Mesodermal cell (in vitro differentiated cells): ENCODE data around the gene ASPM.

ENCODE experiments used
- H3K27ac ChIP-seq: 2 replicates; pipeline ENCODE4 v1.7.0; 2013; ENCODE audit warnings: mild to moderate bottlenecking, low read depth, low read length, moderate library complexity; ENCODE audit not compliant: severe bottlenecking
- H3K36me3 ChIP-seq: 2 replicates; pipeline ENCODE4 v1.7.1; 2013; ENCODE audit warnings: mild to moderate bottlenecking, low read length, moderate library complexity; ENCODE audit not compliant: control insufficient read depth, insufficient read depth
- H3K4me1 ChIP-seq: one replicate; pipeline ENCODE4 v1.7.1; 2013; ENCODE audit warnings: mild to moderate bottlenecking, low read length; ENCODE audit not compliant: insufficient read depth, control insufficient read depth, poor library complexity, severe bottlenecking
- H3K4me3 ChIP-seq: 2 replicates; pipeline ENCODE4 v1.7.0; 2013; ENCODE audit warnings: low read length, control low read depth, mild to moderate bottlenecking; ENCODE audit not compliant: insufficient read depth, poor library complexity, severe bottlenecking; ENCODE audit errors: extremely low read depth
- H3K9me3 ChIP-seq: 2 replicates; pipeline ENCODE4 v1.7.1; 2013; ENCODE audit warnings: mild to moderate bottlenecking, low read length, moderate library complexity; ENCODE audit not compliant: control insufficient read depth
- WGBS, 2 experiments: methylation state at CpG; one replicate each; pipeline ENCODE4 v1.1.5; 2013; ENCODE audit warnings: missing lambda C conversion rate in 2 of 2; ENCODE audit not compliant: insufficient coverage in 2 of 2; 5-methylcytosine and 5-hydroxymethylcytosine counted together

ASPM gene

GRCh38 chr1:197171531-197171930, 25.1 kb upstream of the ASPM start:
- Histone ChIP-seq H3K9me3 (no peaks in the 10 kb centered on the region), H3K36me3 (peaks cover 18% of the 10 kb centered on the region), H3K27ac (no peak overlapping the region), H3K4me1 (no peaks in the 10 kb centered on the region), H3K4me3 (no peak overlapping the region)
- no CpG with 5 or more reads among the region's 2 CpGs for WGBS, 2 experiments

- H3K36me3 ChIP-seq = peaks cover 18% of the 10 kb centered on the region
- no peaks in the 10 kb centered on the region for H3K9me3 ChIP-seq
- no peak overlapping the region for H3K27ac ChIP-seq
- no peaks in the 10 kb centered on the region for H3K4me1 ChIP-seq
- no peak overlapping the region for H3K4me3 ChIP-seq
Measured at GRCh38 chr1:197170538-197170937, 24.1 kb upstream of the ASPM start.

- H3K9me3 ChIP-seq = no peaks in the 10 kb centered on the region
- peaks cover 12% of the 10 kb centered on the region for H3K36me3 ChIP-seq
- H3K4me3 ChIP-seq = no peak overlapping the region
- H3K27ac ChIP-seq = no peak overlapping the region
- H3K4me1 ChIP-seq = no peaks in the 10 kb centered on the region
- 91 to 100% methylated on average over 5 to 7 of the region's 7 CpGs for WGBS, 2 experiments
Measured at GRCh38 chr1:197159461-197159860, 13.0 kb upstream of the ASPM start.

GRCh38 chr1:197156692-197157091, 10.2 kb upstream of the ASPM start:
- Histone ChIP-seq H3K9me3 (no peaks in the 10 kb centered on the region), H3K4me3 (no peak overlapping the region), H3K36me3 (peaks cover 8% of the 10 kb centered on the region), H3K27ac (no peak overlapping the region), H3K4me1 (no peaks in the 10 kb centered on the region)
- WGBS, 2 experiments = no CpG with 5 or more reads among the region's 1 CpG

GRCh38 chr1:197152662-197153061, 6.2 kb upstream of the ASPM start:
- WGBS, 2 experiments = 65 to 100% methylated on average over 1 to 2 of the region's 4 CpGs
- Histone ChIP-seq H3K36me3 (no peaks in the 10 kb centered on the region), H3K27ac (no peak overlapping the region), H3K9me3 (no peaks in the 10 kb centered on the region), H3K4me3 (no peak overlapping the region), H3K4me1 (no peaks in the 10 kb centered on the region)

- Histone ChIP-seq H3K4me3 (no peak overlapping the region), H3K4me1 (no peaks in the 10 kb centered on the region), H3K36me3 (no peaks in the 10 kb centered on the region), H3K9me3 (no peaks in the 10 kb centered on the region), H3K27ac (no peak overlapping the region)
- WGBS, 2 experiments = no CpG with 5 or more reads among the region's 1 CpG
Measured at GRCh38 chr1:197151185-197151584, 4.7 kb upstream of the ASPM start.

GRCh38 chr1:197150336-197151005, 4.0 kb upstream of the ASPM start:
- no peak overlapping the region for H3K4me3 ChIP-seq
- 84 to 86% methylated on average over 2 to 3 of the region's 3 CpGs for WGBS, 2 experiments

GRCh38 chr1:197149340-197149739, 2.9 kb upstream of the ASPM start:
- Histone ChIP-seq H3K36me3 (no peaks in the 10 kb centered on the region), H3K4me3 (no peak overlapping the region), H3K9me3 (no peaks in the 10 kb centered on the region), H3K27ac (no peak overlapping the region), H3K4me1 (no peaks in the 10 kb centered on the region)
- 83% methylated on average over 1 of the region's 2 CpGs; no CpG with 5 or more reads in 1 of the 2 experiments for WGBS, 2 experiments

More at GRCh38 chr1:197150336-197151005, 4.0 kb upstream of the ASPM start:
- Histone ChIP-seq H3K36me3 (no peaks in the 10 kb centered on the region), H3K27ac (no peak overlapping the region), H3K4me1 (no peaks in the 10 kb centered on the region), H3K9me3 (no peaks in the 10 kb centered on the region)

- peak overlapping the region; percentile 78 for H3K4me3 ChIP-seq
- no peak overlapping the region for H3K27ac ChIP-seq
- H3K9me3 ChIP-seq = no peaks in the 10 kb centered on the region
- 0% methylated on average over 2 of the region's 11 CpGs; no CpG with 5 or more reads in 1 of the 2 experiments for WGBS, 2 experiments
- H3K4me1 ChIP-seq = no peaks in the 10 kb centered on the region
- peaks cover 15% of the 10 kb centered on the region for H3K36me3 ChIP-seq
Measured at GRCh38 chr1:197145446-197146024, 934 bp downstream of the ASPM start.

GRCh38 chr1:197144570-197145325, 1.7 kb downstream of the ASPM start:
- H3K9me3 ChIP-seq = no peaks in the 10 kb centered on the region
- H3K4me1 ChIP-seq = no peaks in the 10 kb centered on the region
- 33 to 42% methylated on average over 1 to 4 of the region's 5 CpGs for WGBS, 2 experiments
- H3K27ac ChIP-seq = no peak overlapping the region
- peak overlapping the region; percentile 78 for H3K4me3 ChIP-seq
- peaks cover 20% of the 10 kb centered on the region for H3K36me3 ChIP-seq

GRCh38 chr1:197143276-197143675, 3.2 kb downstream of the ASPM start:
- no peaks in the 10 kb centered on the region for H3K9me3 ChIP-seq
- H3K27ac ChIP-seq = no peak overlapping the region
- H3K36me3 ChIP-seq = peaks cover 33% of the 10 kb centered on the region
- H3K4me3 ChIP-seq = no peak overlapping the region
- 87 to 93% methylated on average over 3 of the region's 5 CpGs for WGBS, 2 experiments
- no peaks in the 10 kb centered on the region for H3K4me1 ChIP-seq
